NCI-H1436 treated with DMSO at 0.1 percent for 48 hours (cell line): ENCODE data around the gene ATP5IF1.

Source experiments
- DNase-seq: peaks from one replicate; lab custom pipeline; 2025; lab: John Stamatoyannopoulos, UW

ATP5IF1 gene

DNA sequence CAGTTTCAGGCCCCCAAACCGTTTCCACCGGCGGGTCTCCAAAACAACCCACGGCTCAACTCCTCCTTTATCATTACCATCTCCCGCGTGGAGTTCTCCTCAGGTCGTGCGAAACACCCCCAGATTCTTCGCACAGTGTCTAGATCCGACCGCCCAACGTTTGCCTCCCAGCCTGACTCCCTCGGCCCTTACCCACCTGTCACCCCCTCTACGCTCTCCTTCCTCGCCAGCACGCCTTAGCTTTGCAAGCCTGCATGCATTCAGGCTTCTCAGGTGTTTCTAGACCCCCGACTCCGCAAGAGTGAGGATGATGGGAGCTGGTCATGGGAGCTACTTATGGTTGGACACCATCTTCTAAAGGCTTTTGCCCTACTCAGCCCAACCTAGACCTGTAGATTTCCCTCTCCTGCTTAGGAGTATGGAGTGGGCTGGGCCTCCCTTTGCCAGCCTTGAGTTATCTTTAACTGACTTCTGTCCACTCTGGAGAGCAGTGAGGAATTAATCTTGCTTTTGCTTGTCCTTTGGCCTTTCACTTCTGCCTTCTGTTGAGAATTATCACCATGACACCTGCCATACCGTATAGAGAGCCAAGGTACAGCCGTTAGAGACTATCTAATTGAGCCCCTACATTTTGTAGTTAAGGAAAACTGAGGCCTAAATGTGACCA lies 865 bp downstream of the ATP5IF1 start:
- no peak for DNase-seq

GRCh38 chr1:28239004-28239403 lies 3.1 kb downstream of the ATP5IF1 start:
- no peak for DNase-seq

- DNase-seq: no peak
Observed at GRCh38 chr1:28240024-28240423, 4.1 kb downstream of the ATP5IF1 start.

- DNase-seq: no peak
Observed at GRCh38 chr1:28241638-28242241, 5.8 kb downstream of the ATP5IF1 start.

DNA sequence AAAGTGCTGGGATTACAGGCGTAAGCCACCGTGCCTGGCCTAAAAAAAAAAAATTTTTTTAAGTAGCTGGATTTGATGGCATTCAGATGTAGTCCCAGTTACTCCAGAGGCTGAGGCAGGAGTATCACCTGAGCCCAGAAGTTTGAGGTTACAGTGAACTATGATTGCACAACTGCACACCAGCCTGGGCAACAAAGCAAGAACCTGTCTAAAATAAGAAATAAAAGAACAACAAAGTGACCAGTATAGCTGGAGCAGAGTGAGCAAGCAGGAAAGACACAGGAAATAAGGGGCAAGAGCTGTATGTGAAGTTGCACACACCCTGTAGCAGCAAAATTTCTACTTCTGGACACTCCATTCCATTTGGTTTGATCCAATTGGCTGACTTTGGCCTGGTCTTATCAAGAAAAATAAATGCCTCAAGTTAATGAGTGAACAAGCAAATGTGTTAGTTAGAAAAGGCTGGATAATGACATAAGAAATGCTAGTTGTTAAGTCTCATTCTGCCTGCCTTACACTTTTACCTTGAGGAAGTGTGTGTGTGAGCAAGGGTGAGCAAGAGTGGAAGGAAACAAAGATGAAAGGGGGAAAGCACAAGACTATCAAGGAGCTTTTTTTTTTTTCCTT lies 7.9 kb downstream of the ATP5IF1 start:
- DNase-seq: no peak

DNA sequence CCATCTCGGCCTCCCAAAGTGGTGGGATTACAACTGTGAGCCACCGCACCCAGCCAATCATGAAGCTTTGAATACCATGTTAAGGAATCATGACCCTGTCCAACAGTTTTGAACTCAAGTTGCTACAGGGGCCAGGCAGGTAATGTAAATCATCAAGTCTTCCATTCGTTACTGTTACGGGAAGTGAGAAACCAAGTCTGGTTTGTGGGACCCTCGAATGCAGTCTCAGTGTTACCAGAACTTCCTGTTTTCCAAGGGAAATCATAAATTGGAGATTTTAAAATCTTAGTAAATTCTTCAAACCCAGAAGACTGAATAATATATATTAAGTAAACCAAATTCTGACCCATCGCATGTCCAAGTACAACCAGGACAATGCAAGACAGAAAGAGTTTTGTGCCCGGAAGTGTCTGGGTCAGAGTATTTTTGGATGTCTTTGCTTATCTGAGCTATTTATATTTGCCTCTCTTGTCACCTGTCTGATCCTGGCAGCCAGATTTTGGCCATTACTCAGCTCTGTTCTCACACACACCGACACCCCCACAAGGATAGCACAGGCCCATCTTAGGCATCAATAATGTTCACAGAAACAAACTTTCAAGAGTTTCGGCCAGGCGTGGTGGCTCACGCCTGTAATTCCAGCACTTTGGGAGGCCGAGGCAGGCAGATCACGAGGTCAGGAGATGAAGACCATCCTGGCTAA lies 8.8 kb downstream of the ATP5IF1 start:
- DNase-seq: no peak

DNA sequence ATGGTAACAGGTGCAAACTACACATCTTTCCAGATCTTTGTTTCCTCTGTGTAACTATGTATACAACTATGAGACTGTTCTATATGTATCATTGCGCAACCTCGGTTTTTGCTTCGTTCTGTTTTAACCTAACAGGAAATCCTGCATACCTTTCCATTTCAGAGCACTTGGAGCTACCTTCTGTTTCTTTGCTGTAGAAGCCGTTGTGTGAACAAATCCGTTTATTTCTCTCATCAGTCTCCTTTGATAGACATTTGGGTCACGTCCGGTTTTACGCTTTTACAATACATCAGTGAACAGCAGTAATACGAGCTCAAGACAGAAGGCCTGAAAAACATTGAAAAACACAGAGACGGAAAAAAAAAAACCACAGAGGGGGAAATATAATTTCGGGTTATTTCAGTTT lies 10.5 kb downstream of the ATP5IF1 start:
- no peak for DNase-seq

DNA sequence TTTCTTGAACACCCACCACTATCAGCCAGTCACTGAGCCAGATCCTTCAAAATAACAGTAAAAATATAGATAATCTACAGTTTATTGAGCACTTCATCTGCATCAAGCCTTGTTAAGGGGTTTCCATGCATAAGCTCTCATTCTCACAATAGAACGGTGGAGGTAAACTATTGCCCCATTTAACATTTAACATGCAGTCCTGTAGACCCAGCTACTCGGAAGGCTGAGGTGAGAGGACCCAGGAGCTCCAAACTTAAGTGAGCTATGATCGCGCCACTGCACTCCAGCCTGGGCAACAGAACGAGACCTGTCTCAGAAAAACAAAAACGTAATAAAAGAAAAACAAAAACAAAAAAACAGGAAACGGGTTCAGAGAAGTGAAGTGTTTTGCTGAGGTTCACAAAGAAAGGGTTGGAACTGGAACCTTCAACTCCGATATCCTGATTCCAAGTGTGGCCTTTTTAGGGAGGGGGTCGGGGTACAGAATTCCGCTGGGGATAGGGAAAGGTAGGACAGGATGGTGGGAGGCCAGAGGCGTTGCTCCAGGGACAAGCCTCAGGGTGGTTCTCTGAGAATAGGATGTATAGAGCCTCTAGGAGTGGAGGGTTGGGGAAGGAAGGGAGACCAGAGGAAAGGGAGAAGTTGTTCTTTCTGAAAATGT lies 11.8 kb downstream of the ATP5IF1 start:
- DNase-seq: no peak

DNA sequence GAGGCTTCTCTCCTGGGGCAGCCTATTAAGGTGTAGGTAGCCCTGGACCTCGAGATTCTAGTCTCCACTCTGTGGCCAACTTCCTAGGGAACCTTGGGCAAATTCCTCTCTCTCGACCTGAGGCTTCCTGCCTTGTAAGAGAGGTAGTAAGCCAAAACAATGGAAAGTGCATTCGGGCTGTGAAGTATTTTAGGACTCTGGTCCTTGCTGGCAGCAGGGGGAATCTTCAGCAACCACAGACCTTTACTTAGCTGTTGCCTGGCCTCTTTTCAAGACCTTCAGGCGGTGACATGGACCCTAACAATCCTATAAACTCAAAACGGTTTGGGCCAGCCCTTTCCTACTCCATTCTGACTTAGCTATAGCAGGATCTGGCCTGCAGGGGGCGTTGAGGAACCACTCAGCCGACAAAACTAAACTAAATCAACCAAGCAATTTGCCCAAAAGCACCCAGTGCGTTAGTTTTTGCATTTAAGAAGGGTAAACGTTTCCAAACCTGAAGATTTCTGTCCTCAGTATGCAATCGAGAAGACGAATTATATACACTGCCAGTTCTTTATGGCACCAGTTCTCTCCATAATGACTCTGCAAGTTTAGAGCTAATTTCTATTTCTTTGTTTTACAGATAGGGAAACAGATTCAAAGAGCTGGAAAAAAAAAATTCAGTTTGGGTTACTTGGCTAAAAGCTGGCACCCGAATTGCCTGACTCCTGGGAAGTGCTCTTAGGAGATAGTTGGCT lies 12.5 kb downstream of the ATP5IF1 start:
- peak; percentile 29 for DNase-seq

- peak; percentile 31 for DNase-seq
Observed at GRCh38 chr1:28249013-28249865, 13.3 kb downstream of the ATP5IF1 start.

- DNase-seq: no peak
Observed at GRCh38 chr1:28249866-28250295, 14.0 kb downstream of the ATP5IF1 start.

GRCh38 chr1:28256197-28256827 lies 20.4 kb downstream of the ATP5IF1 start:
- DNase-seq: no peak

DNA sequence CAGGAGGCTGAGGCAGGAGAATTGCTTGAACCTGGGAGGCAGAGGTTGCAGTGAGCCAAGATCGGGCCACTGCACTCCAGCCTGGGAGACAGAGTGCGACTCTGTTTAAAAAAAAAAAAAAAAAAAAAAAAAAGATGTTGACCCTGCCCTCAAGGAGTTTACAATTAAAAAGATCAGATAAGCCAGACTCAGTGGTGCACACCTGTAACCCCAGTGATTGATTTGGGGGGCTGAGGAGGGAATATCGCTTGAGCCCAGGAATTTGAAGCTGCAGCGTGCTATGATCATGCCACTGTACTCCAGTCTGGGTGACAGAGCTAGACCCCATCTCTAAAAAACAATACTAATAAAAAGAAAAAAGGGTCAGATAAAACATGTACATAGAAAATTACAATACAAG lies 21.8 kb downstream of the ATP5IF1 start:
- no peak for DNase-seq

GRCh38 chr1:28258628-28259251 lies 22.8 kb downstream of the ATP5IF1 start:
- DNase-seq: no peak

- peak; percentile 88 for DNase-seq
Observed at GRCh38 chr1:28259252-28259933, 23.5 kb downstream of the ATP5IF1 start, which contains the start of gene SESN2. Gene SESN2 (plus strand): TSS chr1:28259518. CDS start chr1:28259848, 330 bp downstream.

DNA sequence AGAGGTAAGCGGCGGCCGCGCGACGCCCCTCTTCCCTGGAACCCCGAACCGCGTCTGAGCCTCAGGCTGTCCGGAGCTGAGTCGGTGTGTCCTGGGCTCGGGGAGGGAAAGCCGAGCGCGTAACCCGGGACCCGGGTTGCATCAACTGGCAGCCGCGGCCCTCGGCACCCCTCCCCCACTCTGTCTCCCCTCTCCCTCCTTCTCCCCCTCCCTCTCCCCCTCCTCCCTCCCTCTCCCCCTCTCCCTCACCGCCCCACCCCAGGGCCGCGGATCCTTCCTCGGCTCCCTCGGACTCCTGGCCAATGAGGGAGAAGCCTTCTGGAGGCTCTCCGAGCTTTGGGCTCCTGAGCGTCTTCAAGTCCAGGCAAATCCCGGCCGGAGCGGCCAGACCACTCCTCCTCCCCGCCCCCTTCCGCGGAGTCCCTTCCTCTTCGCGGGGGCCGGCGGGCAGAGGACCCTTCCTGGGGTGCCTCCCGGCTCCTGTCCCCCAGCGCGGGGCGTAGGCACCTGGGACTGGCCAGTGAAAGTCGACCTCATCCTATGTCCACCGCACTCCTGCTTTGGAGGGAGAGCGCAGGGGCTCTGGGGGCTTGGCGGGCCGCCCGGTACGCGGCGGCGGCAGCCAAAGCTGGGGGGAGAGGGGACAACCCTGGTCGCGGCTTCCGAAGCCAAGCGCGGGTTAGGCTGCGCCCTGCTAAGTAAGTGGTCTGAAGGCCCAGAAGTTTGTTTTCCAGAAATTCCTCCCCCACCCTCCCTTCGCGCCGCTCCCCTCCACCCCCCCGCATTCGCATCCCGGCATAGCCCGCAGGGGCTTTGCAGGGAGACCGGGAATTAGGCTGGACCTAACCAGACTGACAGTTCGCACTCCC lies 24.2 kb downstream of the ATP5IF1 start:
- DNase-seq: no peak

DNA sequence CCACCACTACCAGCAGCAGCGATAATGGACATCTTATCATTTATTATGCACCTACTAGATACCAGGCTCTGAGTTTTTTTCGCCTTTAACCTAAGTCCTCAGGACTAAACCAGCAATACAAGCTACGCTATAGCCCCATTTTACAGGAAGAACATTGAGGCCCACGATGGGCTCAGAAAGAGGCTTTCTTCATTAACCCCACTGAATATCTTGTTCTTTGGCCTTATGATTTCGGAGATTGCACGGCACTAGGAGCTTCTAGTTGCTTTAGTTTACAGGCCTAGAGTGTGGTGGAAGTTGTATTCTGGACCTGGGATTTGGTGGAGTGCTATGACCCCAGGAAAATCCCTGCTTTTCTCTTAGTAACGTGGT lies 24.9 kb downstream of the ATP5IF1 start:
- no peak for DNase-seq

- no peak for DNase-seq
Observed at GRCh38 chr1:28264897-28265296, 29.0 kb downstream of the ATP5IF1 start.
